ENCODE results near the gene DLG4. TPM values are rescaled to one million over a fixed set of nuclear protein-coding genes. Genes with fewer than 3 reads are reported as not detected.

The DLG4 gene
- total RNA-seq, 4 donors from 2014 or later = 8.7 to 12.5 (median 11.6) TPM

- TF ChIP-seq CTCF (IDR thresholded peaks at IDR 0.05) = no peak
- no peak for DNase-seq (ENCODE audit: low spot score)
- no peak for ATAC-seq (ENCODE audit: low FRiP score)
Measured at GRCh38 chr17:7240375-7240774, 20.7 kb upstream of the DLG4 start.

GRCh38 chr17:7239091-7240027, 19.7 kb upstream of the DLG4 start, which contains the start of gene PHF23:
Gene PHF23, minus strand, starts transcription at chr17:7239457. Its CDS starts 178 bp downstream, at chr17:7239279.
- DNase-seq (ENCODE audit: low spot score) (peak; percentile 92), ATAC-seq (ENCODE audit: low FRiP score) (peak; percentile 77)
- TF ChIP-seq CTCF (IDR thresholded peaks at IDR 0.05) = no peak

GRCh38 chr17:7238420-7239090, 18.9 kb upstream of the DLG4 start:
- ATAC-seq (ENCODE audit: low FRiP score) (no peak), DNase-seq (ENCODE audit: low spot score) (no peak)
- no peak for TF ChIP-seq CTCF (IDR thresholded peaks at IDR 0.05)

- DNase-seq (ENCODE audit: low spot score) (no peak), ATAC-seq (ENCODE audit: low FRiP score) (peak; percentile 17)
- TF ChIP-seq CTCF (IDR thresholded peaks at IDR 0.05) = no peak
Measured at GRCh38 chr17:7237761-7238419, 18.3 kb upstream of the DLG4 start.

GRCh38 chr17:7237266-7237760, 17.7 kb upstream of the DLG4 start:
- DNase-seq (ENCODE audit: low spot score) (no peak), ATAC-seq (ENCODE audit: low FRiP score) (no peak)
- TF ChIP-seq CTCF (IDR thresholded peaks at IDR 0.05) = no peak

GRCh38 chr17:7236808-7237207, 17.2 kb upstream of the DLG4 start:
- ATAC-seq (ENCODE audit: low FRiP score) = no peak
- DNase-seq (ENCODE audit: low spot score) = no peak
- no peak for TF ChIP-seq CTCF (IDR thresholded peaks at IDR 0.05)

All from omental fat pad (tissue), 4 donors.